NCI-H1694 treated with DMSO at 0.1 percent for 48 hours (cell line): ENCODE measurements around the gene CLEC1A.
"Not testable (repeated sequence)": the region's sequence is repeated elsewhere in the genome, so short reads cannot be mapped to it uniquely, and the experiment has no call there.

Experiments used
- DNase-seq: peaks from one replicate; lab custom pipeline; 2025; lab: John Stamatoyannopoulos, UW

CLEC1A gene

DNA sequence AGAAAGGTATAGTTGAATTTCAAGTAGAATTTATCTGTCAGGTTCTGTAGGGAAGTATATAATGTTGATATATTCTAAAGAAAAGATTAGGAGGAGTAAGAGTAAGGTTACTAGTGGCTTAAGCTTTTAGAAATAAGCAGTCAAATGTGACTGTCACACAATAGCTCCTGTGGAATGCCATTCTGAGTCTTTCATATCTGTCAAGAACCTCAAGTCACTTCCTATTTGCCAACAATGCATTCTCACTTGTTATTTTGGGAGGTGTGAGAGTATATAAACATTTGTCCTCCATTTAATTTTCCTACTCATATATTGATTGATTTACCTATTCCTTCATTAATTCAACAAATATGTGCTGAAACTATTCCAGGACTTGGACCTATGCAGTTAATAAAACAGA is 56.6 kb downstream of the CLEC1A start:
- no peak for DNase-seq

GRCh38 chr12:10033783-10034545 is 64.8 kb downstream of the CLEC1A start:
- DNase-seq: no peak

DNA sequence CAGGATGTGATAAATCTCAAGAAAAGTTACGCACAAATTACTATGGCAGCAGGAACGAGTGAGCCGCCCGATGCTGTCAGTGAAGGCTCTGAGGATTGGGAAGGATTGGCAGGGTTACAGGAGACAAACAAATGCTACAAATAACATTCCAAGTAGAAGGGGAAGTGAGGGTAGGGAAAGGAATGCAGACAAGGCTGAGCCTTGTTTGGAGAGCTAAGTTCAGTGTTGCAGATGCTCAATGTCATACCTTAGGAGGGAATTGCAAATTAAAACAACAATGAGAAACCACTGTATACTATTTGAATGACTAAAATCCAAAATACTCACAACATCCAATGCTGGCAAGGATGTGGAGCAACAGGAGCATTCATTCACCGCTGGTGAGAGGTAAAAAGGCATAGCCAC is 67.0 kb downstream of the CLEC1A start:
- no peak for DNase-seq

DNA sequence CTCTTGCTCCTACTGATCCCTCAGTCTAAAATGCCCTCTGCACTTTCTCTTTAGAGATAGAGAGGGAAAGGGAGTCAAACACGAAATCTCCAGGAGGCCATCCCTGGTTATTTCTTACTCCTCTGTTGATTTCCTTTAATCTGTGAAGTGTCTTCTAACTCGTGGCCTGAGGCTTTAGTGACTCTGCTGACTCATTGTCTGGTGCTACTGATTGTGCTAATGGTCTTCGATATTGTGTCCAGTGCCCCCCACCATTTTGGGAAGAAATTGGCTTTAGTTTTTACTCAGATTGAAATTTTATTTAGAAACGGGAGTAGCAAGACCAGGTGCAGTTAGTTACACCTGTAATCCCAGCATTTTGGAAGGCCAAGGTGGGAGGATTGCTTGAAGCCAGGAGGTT is 67.5 kb downstream of the CLEC1A start:
- no peak for DNase-seq

- no peak for DNase-seq
These were observed 68.3 kb downstream of the CLEC1A start, which contains the start of gene CLEC9A for GRCh38 chr12:10030446-10030845. Gene CLEC9A (plus strand): TSS chr12:10030682. CDS start chr12:10052688, 22,006 bp downstream.

GRCh38 chr12:10027721-10028120 is 71.1 kb downstream of the CLEC1A start:
- no peak for DNase-seq

DNA sequence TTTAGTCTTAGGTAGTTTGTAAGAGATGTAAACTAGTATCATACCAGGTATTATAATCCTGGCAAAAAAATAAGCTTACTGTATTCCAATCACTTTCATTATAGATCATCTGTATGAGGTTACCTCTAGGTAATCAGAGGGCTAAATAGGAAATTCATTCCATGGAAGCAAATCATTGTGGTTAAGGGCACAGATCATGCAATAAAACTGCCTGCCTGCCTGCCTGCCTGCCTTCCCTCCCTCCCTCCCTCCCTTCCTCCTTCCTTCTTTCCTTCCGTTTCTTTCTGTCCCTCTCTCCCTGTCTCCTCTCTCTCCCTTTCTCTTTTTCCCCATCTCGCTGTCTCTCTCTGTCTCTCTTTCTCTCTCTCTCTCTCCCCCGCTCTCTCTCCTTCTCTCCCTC is 71.5 kb downstream of the CLEC1A start:
- no peak for DNase-seq

DNA sequence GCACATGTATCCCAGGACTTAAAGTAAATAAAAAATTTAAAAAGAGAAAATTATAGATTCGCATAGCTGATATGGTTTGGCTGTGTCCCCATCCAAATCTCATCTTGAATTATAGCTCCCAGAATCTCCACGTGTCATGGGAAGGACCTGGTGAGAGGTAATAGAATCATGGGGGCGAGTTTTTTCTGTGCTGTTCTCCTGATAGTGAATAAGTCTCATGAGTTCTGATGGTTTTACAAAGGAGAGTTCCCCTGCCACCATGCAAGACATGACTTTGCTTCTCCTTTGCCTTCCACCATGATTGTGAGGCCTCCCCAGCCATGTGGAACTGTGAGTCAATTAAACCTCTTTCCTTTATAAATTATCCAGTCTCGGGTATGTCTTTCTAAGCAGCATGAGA is 72.1 kb downstream of the CLEC1A start:
- not testable (repeated sequence) for DNase-seq

DNA sequence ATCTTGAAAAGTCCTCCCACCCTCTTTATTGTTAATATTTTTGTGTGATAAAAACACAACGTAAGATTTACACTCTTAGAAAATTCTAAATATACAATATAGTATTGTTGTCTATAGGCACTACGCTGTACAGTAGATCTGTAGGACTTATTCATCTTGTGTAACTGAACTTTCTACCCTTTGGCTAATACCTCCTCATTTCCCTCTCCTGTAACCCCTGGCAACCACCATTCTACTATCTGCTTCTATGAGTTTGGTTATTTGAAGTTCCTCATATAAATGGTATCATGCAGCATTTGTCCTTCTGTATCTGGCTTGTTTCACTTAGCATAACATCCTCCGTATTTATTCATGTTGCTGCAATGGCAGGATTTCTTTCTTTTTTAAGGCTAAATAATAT is 73.5 kb downstream of the CLEC1A start:
- no peak for DNase-seq

GRCh38 chr12:10021342-10021741 is 77.4 kb downstream of the CLEC1A start:
- DNase-seq: no peak
